Right cardiac atrium (tissue), 5 donors: ENCODE measurements around the gene MEGF11. TPM values are rescaled to one million over a fixed set of nuclear protein-coding genes. Genes with fewer than 3 reads are reported as not detected.
A peak's percentile ranks its signal among the peaks of the same experiment; 100 is the strongest.

ENCODE experiments used
- ATAC-seq, 2 donors: fragments of 200-7000 bp; cut with Tn5 transposase; one replicate each; pipeline versions ENCODE4 v1.8.0 to v1.9.1; 2020; ENCODE audit warnings: moderate library complexity in 2 of 2, mild to moderate bottlenecking in 1 of 2
- DNase-seq, 3 donors: peaks; one replicate each; pipeline ENCODE4 v3.0.0-alpha.2; 2020
- H3K27ac ChIP-seq: one replicate; pipeline ENCODE4 v1.5.1; 2013; ENCODE audit warnings: mild to moderate bottlenecking, low read length, control low read depth, moderate library complexity
- H3K27me3 ChIP-seq: one replicate; pipeline ENCODE4 v1.6.1; 2013; ENCODE audit not compliant: control insufficient read depth, insufficient read depth
- H3K4me1 ChIP-seq: one replicate; pipeline ENCODE4 v1.6.1; 2013; ENCODE audit warnings: low read length; ENCODE audit not compliant: control insufficient read depth, insufficient read depth
- H3K4me3 ChIP-seq: one replicate; pipeline ENCODE4 v1.5.1; 2013; ENCODE audit warnings: low read length, control low read depth
- H3K9me3 ChIP-seq: one replicate; pipeline ENCODE4 v1.6.1; 2013; ENCODE audit warnings: low read length; ENCODE audit not compliant: control insufficient read depth
- WGBS: extraction: QIAGEN DNeasy Blood & Tissue Kit; methylation state at CpG from one replicate; pipeline ENCODE4 v1.1.7; 2013; 5-methylcytosine and 5-hydroxymethylcytosine counted together
- intact Hi-C, 4 donors: fragments of 100-400 bp; cut with DNase I; formaldehyde crosslinking; loops; one replicate each; pipeline versions ENCODE4 v1.11.0 to v1.14.0; 2022 to 2023
- polyA plus RNA-seq: library from polyadenylated mRNA; stranded (reverse); fragments of 200-250 nt; gene quantifications from one replicate; pipeline ENCODE4 v1.2.3, GENCODE V29; 2013
- total RNA-seq, 4 donors: library from RNA; stranded (reverse); fragmentation: NEBNext Ultra II Directional; extraction: Animal tissue kit (Norgen Biotek cat#: 25700); gene quantifications; one replicate each; pipeline ENCODE4 v1.2.1, GENCODE V29; 2021
- donor health status: healthy with polysubstance abuse.
- donor health status: DM: no; HTN: yes; CAD: no.
- donor health status: DM: no; HTN: no; CAD: no.
- donor health status: DM: no; HTN: yes; CAD: no; lungs with severe emphysema.
- donor health status: DM: yes; HTN: yes; CAD: no.

Gene MEGF11
- total and polyA plus RNA-seq, 5 donors: 0.08 to 0.11 (median 0.11) TPM; not detected in 2

GRCh38 chr15:66291816-66292570 is 38.4 kb upstream of the MEGF11 start:
- Histone ChIP-seq H3K4me3 (no peak overlapping the region), H3K9me3 (no peaks in the 10 kb centered on the region), H3K4me1 (no peaks in the 10 kb centered on the region), H3K27me3 (no peaks in the 10 kb centered on the region), H3K27ac (no peak overlapping the region)
- DNase-seq: no peak
- ATAC-seq: no peak
- 77% methylated on average over 6 of the region's 6 CpGs for WGBS
- intact Hi-C loops: loop anchor here in 2 of 4 donors (5.0 to 10.0 kb wide), 3 partner anchors 310 to 677 kb away; partner anchors contain the start of gene INTS14 (in 1 of the 2)

GRCh38 chr15:66290518-66290917 is 37.0 kb upstream of the MEGF11 start:
- Histone ChIP-seq H3K27ac (no peak overlapping the region), H3K4me1 (no peaks in the 10 kb centered on the region), H3K27me3 (no peaks in the 10 kb centered on the region), H3K9me3 (no peaks in the 10 kb centered on the region), H3K4me3 (no peak overlapping the region)
- intact Hi-C loops: loop anchor here in 2 of 4 donors (5.0 to 10.0 kb wide), 3 partner anchors 308 to 676 kb away; partner anchors contain the start of gene INTS14 (in 1 of the 2)
- DNase-seq: no peak
- no peak for ATAC-seq

DNA sequence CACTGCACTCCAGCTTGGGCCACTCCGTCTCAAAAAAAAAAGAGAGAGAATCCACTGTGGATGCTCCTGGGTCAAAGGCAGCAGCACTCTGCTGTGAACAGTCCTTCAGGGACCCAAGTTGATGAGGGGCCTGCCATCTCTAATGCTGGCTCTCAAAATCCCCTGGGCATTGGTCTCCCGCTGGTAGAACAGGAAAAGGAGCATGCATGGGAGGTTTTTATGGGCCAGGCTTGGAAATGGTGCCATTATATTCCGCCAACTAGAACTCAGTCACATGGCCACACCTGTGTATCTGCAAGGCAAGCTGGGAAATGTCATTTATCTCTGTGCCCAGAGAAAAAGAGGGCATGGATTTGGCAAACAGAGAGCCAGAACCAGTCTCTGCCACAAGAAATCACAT is 36.5 kb upstream of the MEGF11 start:
- DNase-seq (no peak), ATAC-seq (no peak)
- no peaks in the 10 kb centered on the region for H3K9me3 ChIP-seq
- no peak overlapping the region for H3K4me3 ChIP-seq
- intact Hi-C loops: loop anchor here in 2 of 4 donors (5.0 to 10.0 kb wide), 3 partner anchors 308 to 675 kb away; partner anchors contain the start of gene INTS14 (in 1 of the 2)
- 89% methylated on average over 3 of the region's 3 CpGs for whole genome bisulfite sequencing
- no peak overlapping the region for H3K27ac ChIP-seq
- H3K27me3 ChIP-seq: no peaks in the 10 kb centered on the region
- no peaks in the 10 kb centered on the region for H3K4me1 ChIP-seq

DNA sequence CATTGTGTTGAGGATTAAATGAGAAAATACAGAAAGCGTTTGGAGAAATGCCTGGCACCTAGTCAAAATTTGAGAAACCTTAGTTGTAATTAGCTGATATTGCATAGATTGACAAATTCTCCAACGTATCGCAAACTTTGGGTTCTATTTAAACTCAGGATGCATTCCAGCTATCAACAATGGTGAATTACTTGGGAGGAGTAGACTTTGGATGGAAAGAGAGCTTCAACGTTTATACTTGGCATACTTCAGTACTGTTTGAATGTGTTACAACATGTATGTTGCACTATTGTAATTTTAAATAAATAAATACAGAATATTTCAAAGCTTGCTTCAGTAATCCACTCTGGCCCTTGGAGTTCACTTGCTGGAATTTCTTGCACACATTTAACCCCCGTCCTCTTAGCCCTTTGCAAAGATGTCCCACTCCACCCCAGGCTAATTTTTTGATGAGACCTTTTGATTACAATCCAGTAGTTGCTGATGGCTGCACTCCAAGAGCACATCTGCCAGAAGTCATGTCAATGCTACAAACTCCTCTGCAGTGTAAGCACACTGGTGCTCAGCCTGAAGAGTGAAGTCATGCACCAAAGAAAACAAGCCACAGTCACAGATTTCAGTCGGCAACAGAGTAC is 35.1 kb upstream of the MEGF11 start:
- no peaks in the 10 kb centered on the region for H3K9me3 ChIP-seq
- no peaks in the 10 kb centered on the region for H3K27me3 ChIP-seq
- ATAC-seq (no peak), DNase-seq (no peak)
- H3K4me3 ChIP-seq: no peak overlapping the region
- no peaks in the 10 kb centered on the region for H3K4me1 ChIP-seq
- 69% methylated on average over 6 of the region's 6 CpGs for WGBS
- no peak overlapping the region for H3K27ac ChIP-seq
- intact Hi-C loops: loop anchor here in 1 of 4 donors (10.0 kb wide), 1 partner anchor 304 kb away; no protein-coding TSS in a partner anchor

DNA sequence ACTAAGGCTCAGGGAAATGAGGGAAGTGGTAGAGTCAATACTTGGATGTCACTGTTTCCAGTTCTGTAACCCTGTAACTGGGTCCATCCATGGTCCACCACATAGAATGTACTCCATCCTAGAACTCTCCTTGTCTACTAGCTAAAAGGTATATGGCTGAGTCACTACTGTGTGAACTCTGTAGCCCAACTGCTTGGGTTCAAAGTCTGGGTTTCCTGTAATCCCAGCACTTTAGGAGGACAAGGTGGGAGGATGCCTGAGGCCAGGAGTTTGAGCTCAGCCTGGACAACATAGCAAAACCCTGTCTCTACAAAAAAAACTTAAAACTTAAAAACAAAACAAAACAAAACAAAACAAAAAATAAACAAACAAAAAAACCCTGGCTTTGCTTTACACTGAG is 34.5 kb upstream of the MEGF11 start:
- H3K27me3 ChIP-seq: no peaks in the 10 kb centered on the region
- H3K4me3 ChIP-seq: no peak overlapping the region
- DNase-seq (no peak), ATAC-seq (no peak)
- no peaks in the 10 kb centered on the region for H3K9me3 ChIP-seq
- intact Hi-C loops: loop anchor here in 1 of 4 donors (10.0 kb wide), 1 partner anchor 303 kb away; no protein-coding TSS in a partner anchor
- no peak overlapping the region for H3K27ac ChIP-seq
- no peaks in the 10 kb centered on the region for H3K4me1 ChIP-seq

DNA sequence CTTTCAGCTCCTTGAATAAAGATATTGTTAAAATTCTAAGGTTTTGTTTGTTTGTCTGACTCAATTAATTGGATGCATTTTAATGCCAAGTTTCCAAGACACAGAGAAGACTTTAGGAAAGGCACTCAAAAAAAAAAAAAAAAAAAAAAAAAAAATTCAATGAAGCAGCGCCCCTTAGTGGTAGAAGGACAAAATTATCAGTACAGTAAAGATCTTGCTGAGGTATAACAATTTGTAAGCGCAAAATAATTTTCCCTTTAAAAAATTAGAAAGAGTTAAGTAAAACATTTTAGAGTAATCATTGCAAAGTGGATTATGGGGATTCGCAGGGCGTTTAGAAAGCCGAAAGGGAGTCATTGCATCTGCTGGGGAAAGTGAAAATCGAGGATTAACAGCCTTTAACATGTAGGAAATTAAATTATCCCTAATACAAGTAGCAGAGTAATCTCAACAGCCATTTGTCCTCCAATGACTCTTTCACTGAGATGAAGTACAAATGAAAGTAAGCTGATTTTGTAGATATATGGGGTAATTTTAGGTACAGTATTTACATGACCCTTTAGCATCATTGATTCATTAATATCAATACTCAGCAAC is 34.0 kb upstream of the MEGF11 start:
- 12% methylated on average over 6 of the region's 6 CpGs for WGBS
- intact Hi-C loops: loop anchor here in 1 of 4 donors (10.0 kb wide), 1 partner anchor 303 kb away; no protein-coding TSS in a partner anchor
- H3K4me3 ChIP-seq: no peak overlapping the region
- ATAC-seq (no peak), DNase-seq (no peak)
- no peaks in the 10 kb centered on the region for H3K27me3 ChIP-seq
- no peaks in the 10 kb centered on the region for H3K4me1 ChIP-seq
- H3K27ac ChIP-seq: no peak overlapping the region
- no peaks in the 10 kb centered on the region for H3K9me3 ChIP-seq

DNA sequence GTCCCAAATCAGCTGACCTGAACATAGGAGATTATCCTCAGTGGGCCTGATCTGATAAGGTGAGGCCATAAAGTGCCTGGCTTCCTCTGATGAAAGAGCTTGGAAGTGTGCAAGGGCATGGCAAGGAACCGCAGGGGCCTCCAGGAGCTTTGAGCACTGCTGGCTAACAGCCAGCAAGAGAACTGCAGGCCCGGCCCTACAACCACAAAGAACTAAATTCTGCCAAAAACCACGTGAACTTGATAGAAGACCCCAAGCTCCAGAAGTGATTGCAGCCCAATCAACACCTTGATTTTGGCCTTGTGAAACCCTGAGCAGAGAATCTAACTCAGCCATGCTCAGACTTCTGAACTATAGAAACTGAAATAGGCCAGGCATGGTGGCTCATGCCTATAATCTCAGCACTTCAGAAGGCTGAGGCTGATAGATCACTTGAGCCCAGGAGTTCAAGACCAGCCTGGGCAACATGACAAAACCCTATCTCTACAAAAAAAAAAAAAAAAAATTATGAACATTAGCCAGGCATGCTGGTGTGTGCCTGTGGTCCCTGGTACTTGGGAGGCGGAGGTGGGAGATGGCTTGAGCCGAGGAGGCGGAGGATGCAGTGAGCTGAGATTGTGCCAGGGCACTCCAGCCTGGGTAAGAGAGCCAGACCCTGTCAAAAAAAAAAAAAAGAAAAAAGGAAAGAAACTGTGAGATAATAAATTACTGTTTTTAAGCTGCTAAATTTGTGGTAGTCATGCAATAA is 32.2 kb upstream of the MEGF11 start:
- H3K27ac ChIP-seq: no peak overlapping the region
- H3K4me1 ChIP-seq: no peaks in the 10 kb centered on the region
- H3K27me3 ChIP-seq: no peaks in the 10 kb centered on the region
- no peak overlapping the region for H3K4me3 ChIP-seq
- intact Hi-C loops: loop anchor here in 1 of 4 donors (10.0 kb wide), 1 partner anchor 301 kb away; no protein-coding TSS in a partner anchor
- 73% methylated on average over 6 of the region's 6 CpGs for WGBS
- ATAC-seq: no peak
- peak in 1 of 3 donors; percentile 54 for DNase-seq
- H3K9me3 ChIP-seq: no peaks in the 10 kb centered on the region

DNA sequence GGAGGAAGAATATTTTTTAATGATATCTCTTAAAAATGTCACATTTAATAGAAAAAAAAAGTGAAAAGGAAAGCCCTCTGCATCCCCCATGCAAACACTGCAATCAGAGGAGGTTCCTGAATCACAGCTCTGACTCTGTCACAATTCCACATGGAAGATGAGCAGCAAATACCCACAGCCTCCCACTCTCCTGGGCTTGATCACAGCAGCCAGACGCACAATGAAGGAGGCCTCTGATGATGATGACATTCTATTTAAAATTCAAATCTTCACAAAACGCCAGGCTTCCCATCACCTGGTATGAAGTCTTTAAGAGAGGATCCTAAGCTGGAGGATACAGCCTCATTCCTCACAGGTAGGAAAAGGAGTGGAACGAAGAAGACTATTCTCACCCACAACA is 30.7 kb upstream of the MEGF11 start:
- ATAC-seq: no peak
- no peaks in the 10 kb centered on the region for H3K27me3 ChIP-seq
- DNase-seq: no peak
- no peak overlapping the region for H3K27ac ChIP-seq
- no peak overlapping the region for H3K4me3 ChIP-seq
- intact Hi-C loops: loop anchor here in 1 of 4 donors (10.0 kb wide), 1 partner anchor 299 kb away; no protein-coding TSS in a partner anchor
- WGBS: 81% methylated on average over 3 of the region's 3 CpGs
- no peaks in the 10 kb centered on the region for H3K9me3 ChIP-seq
- no peaks in the 10 kb centered on the region for H3K4me1 ChIP-seq

DNA sequence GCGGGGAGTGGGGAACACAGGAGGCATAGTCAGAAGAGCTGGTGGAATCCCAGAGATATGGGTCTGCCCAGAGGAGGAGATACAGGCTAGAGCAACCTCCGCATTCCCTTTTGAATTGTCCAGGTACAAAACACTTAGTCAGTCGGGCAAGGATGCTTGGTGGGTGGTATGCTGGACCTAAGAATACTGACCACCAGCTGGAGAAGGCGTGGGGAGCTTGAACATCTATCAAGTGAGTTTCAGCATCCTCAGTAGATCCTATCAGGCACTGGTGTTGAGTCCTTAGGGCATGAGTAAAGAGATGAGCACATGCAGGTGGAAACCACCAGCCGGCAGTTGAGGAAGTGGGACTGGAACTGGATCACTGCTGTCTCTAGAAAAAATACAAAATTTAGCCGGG is 25.1 kb upstream of the MEGF11 start:
- WGBS: 87% methylated on average over 6 of the region's 6 CpGs
- DNase-seq (no peak), ATAC-seq (no peak)

DNA sequence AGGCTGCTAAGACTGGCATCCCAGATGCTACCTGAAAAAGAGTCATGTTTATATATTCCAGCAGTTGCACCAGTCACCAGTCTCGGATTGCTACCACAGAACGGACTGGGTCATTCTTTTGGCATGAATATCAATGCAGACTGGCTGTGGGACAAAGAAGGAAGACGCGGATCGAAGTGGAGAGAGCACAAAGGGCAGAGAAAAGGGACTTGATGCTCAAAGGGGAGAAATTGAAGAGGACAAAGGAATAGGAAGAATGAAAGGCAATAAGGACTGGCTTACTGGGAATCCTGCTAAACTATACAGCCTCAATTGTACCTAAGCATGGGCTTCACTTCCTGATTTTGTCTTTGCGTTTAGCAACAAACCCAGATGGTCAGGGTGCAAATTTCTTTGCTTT is 24.5 kb upstream of the MEGF11 start:
- no peak for ATAC-seq
- Histone ChIP-seq H3K27ac (no peak overlapping the region), H3K9me3 (no peaks in the 10 kb centered on the region), H3K4me3 (no peak overlapping the region), H3K27me3 (no peaks in the 10 kb centered on the region), H3K4me1 (no peaks in the 10 kb centered on the region)
- 80% methylated on average over 6 of the region's 6 CpGs for WGBS
- no peak for DNase-seq
- intact Hi-C loops: loop anchor here in 2 of 4 donors (10.0 kb wide), 2 partner anchors 283 to 353 kb away; no protein-coding TSS in a partner anchor

More for the DNA sequence above, 25.1 kb upstream of the MEGF11 start:
- no peak overlapping the region for H3K4me3 ChIP-seq
- no peak overlapping the region for H3K27ac ChIP-seq
- no peaks in the 10 kb centered on the region for H3K27me3 ChIP-seq
- H3K4me1 ChIP-seq: no peaks in the 10 kb centered on the region
- H3K9me3 ChIP-seq: no peaks in the 10 kb centered on the region
- intact Hi-C loops: loop anchor here in 2 of 4 donors (10.0 kb wide), 2 partner anchors 284 to 354 kb away; no protein-coding TSS in a partner anchor
